Germinal center (tissue), 1 donor: ENCODE data around the gene AKAP6.

Experiments
- DNase-seq: peaks from one replicate; pipeline ENCODE4 v3.0.0; 2012; ENCODE audit warnings: mixed read lengths, low spot score

AKAP6 gene

GRCh38 chr14:32405856-32406255, 76.8 kb downstream of the AKAP6 start:
- DNase-seq = no peak

- DNase-seq = no peak
These were observed 78.0 kb downstream of the AKAP6 start for GRCh38 chr14:32407130-32407529.

DNA sequence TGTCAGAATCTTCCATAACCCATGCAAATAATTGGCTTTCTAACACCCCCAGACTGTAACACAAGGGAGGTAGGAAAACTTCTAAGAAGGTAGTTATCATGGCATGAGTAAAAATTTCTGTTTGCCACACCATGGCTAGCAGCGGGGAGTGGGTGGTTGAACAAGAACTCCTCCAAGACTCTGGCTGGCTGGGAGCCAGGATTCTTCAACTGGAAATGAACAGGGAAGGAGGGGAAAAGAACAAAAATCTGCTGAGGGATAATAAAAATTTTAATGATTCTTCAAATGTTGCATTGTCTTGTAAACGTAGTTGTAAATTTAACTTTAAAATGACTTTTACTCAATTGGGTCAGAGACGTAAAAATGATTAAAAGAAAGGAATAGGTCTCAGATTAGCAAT, 78.9 kb downstream of the AKAP6 start:
- no peak for DNase-seq

DNA sequence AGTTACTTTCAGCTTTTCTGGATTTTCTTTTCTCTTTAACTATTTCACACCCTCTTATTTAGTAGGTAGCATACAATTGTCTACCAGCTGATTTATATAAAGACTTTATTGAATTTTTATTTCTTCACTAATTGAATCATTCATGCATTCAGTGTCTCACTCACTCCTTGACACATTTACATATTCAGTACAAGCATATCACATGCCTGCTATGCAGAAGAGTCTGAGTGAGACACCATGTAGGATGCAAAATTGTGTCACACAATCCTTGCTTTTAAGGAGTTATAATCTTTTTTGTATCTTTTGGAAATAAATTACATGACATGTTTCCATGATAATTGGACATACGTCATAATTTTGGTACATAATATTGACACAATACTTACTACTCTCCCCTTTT, 83.0 kb downstream of the AKAP6 start:
- DNase-seq = no peak

DNA sequence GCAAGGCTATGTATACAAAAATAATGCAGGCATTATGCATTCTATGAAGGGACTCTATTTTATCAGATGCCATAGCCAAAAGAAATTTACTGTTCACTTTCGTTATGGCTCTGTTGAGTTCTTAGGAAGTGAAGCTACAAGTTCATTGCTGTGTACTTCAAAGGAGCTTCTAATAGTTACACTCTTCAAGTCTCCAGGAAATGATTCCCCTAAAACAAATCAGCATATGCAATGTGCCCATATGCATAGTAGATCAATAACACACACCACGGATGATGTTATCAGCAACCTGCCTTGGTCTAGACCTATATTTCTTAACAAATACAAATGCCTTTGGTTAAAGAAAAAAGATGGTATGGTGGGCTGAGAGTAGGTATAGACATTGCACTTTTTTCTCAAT, 83.4 kb downstream of the AKAP6 start:
- DNase-seq = no peak

DNA sequence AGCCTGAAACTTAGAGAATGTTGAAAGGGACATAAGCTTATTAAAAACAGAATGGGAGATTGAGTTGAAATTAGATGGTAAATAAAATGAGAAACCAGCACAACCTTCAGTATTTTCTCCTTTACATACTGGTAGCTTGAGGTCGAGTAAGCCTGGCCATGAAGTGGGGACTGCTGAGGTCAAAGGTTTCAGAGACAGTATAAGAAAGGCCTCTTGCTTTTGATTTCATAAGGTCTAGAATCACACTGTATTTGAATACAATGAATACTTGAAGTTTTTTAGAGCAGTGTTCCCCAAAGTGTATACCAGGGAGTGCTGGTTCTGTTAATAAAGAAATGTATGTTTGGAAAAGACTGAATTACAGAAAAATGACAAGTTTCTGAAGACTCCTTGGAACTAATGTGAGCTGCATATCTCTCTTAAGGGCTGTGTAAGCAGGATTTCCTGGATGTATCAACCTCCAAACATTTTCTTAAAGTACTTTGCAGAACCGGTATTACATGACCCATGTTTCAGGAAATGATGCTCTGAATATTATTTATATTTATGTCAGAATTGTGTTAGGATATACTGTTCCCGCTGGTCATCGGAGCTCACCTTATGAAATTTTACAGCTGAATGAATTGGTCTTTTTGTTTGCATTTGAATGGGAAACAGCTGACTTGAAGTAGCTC, 85.0 kb downstream of the AKAP6 start:
- DNase-seq = no peak

DNA sequence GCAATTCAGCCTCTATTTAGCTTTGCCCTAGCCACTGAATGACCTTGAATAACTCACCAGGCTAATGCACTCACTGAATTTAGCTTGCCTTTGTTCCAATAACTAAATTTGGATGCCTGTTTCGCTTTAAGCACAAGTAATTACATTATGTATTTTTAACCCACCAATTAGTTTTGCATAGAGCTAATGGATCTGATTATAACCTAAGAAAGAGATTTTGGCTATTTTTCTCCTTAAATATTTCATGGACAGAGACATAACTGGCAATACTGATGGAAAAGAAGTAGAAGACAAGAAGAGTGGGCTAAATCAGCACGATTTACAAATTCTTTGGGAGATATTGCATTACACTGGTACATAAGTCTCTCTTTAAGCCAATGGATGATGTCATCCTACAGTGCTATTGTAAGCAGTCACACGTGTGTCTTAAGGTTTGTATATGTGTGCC, 85.7 kb downstream of the AKAP6 start:
- no peak for DNase-seq

GRCh38 chr14:32417956-32418552, 89.0 kb downstream of the AKAP6 start:
- DNase-seq = no peak

DNA sequence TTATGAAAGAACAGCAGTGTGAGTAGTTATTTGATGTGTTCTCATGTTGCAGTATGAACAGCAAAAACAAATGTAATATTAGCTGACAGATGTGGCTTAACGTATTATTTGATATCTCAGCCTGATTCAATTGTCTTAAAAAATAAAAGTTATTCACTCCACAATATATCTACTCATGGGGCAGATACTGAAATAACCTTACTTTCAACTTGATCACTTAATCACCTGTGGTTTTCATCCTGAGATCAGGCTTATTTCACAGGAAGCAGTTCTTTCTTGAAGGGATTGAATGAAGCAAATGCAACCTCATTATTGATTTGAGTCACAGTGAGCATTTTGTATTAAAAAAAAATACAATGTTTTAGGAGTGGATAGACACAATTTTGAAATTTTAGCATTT, 90.3 kb downstream of the AKAP6 start:
- DNase-seq = no peak

- DNase-seq = no peak
These were observed 92.7 kb downstream of the AKAP6 start for GRCh38 chr14:32421781-32422180.

DNA sequence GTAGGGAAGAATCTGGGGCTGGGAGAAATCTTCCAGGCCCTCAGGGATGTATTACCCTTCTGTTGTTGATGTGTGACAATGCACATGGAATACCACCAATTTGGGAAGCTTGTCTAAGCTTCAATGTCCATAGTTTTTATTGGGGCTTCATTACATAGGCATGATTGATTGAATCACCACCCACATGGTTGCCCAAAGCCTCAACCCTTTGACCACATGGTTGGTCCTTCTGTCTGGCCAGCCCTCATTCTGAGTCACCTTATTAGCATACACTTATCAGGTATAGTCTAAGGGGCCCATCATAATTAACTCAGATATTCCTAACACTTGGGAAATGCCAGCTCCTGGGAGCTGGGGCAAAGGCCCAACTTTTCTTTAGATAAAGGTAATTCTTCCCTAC, 93.3 kb downstream of the AKAP6 start:
- DNase-seq = no peak

- no peak for DNase-seq
These were observed 96.9 kb downstream of the AKAP6 start for GRCh38 chr14:32426028-32426427.

- DNase-seq = no peak
These were observed 97.7 kb downstream of the AKAP6 start for GRCh38 chr14:32426586-32427388.

DNA sequence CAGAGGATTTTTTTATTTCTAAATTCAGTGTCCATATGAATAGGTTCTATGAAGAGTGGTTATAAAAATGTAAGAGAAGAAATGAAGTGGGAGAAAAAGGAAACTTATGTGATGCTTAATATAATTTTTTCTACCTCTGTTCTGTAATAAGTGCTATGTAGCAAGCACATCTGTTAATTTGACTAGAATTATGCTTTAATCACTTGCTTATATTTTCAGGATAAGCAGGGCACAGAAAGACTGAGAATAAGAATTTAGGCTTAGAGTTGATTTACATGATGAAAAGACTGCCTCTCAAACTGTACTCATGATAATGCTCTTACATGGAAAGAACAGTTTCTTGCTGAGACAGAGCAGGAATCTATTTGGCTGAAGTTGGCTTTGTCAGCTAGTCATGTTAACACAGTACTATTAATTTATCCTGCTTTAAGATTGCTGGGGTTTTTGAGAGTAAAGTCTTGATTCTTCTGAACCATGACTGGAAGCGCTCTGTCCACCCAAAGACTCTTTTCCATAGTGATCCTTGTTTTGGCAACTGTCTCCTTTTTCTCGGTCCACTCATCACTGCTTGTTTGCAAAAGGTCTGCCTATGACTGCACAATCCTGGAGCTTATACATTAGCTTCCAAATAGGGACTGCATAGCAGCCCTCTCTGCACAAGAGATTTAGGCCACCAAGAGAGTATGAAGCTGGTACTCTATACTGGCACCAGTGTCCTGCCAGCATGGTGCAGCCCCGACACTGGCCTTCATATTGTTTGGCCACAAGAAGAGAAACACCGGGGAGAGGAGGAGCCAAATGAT, 98.8 kb downstream of the AKAP6 start:
- DNase-seq = no peak

- no peak for DNase-seq
These were observed 99.8 kb downstream of the AKAP6 start for GRCh38 chr14:32428875-32429274.

DNA sequence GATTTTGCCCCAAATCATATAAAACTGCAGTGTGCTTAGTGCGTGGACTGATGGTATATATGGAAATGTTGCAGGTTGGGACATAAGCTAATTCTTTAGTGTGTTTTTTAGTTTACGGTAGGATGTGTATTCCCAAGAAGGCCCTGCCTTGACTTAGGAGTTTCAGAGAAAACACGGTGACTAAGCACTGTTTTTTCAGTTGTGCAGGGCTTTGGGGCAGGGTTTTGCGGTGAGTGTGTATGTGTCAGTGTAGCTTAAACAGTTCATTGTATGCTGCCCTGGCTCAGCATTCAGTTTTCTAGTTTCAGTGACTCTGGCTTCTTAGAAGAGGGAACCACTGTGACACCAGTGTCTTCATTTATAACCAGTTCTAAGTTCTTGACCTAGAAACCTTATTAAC, 101.2 kb downstream of the AKAP6 start:
- no peak for DNase-seq

DNA sequence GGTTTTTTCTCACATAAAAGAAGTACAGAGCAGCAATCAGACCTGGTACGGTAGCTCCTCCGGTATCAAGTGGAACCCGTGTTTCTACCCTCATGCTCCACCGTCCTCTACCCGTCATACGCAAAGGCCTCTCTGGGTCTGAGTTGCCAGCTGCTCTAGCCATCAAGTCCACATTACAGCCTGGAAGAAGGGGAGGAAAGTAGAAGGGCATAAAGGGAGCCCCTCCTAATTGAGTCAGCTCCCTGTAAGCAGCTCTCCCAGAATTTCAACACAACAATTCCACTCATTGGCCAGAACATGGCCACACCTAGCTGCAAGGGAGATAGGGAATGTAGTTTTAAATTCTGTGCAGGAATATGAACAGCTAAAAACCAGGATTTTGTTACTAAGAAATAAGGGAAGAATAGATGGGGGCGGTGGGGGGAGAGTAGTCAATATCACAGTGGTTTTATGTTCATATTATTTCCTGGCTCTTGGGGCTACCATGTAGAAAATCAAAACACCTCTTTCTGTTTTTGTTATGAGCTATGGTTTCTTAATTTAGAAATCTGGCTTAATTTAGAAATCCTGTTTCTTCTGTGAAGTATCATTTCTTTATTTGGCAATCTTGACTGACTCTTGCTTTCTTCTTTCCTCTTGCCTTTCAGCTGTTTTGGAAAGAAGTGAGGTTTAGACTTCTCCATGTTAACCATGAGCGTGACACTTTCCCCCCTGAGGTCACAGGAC, 103.9 kb downstream of the AKAP6 start:
- DNase-seq = no peak

DNA sequence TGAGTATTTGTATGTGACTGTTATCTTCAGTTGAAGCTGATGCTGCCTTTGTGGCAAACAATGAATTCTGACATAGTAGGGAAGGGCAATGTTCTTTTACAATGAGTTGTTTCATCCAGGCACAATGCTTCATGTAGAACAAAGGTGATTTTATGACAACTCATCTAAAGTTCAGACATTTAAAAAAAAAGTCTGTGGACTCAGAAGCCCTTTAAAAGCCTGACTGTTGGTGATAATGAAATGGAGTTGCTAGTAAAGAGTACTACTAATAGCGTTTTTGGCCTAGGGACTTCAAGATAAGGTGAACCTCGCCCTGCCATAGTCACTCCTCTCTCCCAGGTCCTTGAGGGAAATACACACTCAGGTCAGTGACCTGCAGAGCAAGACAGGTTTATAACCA, 105.1 kb downstream of the AKAP6 start:
- DNase-seq = no peak

DNA sequence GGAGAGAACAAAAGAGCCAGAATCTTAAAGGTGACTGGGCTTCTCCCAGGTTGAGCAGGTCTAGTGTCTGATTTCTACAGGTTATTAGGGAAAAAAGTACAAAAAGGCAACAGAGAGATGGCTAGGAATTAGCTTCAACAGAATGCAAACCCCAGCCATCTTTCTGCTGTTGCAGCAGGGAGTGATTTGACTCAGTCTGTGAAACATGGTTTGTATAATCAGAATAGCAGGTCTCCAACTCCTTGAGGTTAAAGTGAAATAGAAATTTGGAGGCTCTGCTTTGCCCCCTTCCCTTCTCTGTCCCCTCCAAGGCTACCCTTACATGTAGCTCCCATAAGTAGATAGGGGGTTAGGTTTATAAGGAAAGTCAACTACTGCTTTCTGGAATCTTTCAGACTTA, 105.8 kb downstream of the AKAP6 start:
- no peak for DNase-seq

- DNase-seq = no peak
These were observed 106.3 kb downstream of the AKAP6 start for GRCh38 chr14:32435411-32435810.

DNA sequence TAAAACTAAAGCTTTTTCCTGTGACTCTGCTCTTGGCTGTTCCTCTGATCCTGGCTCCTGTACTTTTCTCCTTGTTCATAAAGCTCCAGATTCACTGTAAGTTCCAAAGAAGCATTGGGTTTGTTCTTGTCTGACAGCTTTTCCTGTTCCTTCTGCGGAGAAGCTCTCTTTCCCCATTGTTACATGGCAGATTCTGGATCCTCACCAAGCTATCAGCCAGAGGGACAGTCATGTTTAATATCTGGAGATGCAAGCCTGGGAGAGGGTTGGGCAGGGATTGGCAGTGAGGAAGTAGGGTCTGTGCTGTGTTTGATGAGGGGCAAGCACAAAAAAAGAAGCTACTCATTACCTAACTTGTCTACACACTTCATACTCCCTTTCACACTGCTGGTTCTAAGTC, 107.9 kb downstream of the AKAP6 start:
- no peak for DNase-seq

GRCh38 chr14:32438517-32438916, 109.4 kb downstream of the AKAP6 start:
- DNase-seq = no peak
